Activated CD8-positive, alpha-beta T cell treated with anti-CD3 and anti-CD28 coated beads, Interleukin-2, amount 10 ng/mL, durations not matched to agents 7 days and 5 days (primary cell): ENCODE data around the gene CD300LB. TPM values are rescaled to one million over a fixed set of nuclear protein-coding genes. Genes with fewer than 3 reads are reported as not detected.
"Not testable (repeated sequence)": the region's sequence is repeated elsewhere in the genome, so short reads cannot be mapped to it uniquely, and the experiment has no call there.

ENCODE experiments used
- ATAC-seq: fragments of 150-1000 bp; cut with Tn5 transposase; one replicate; pipeline ENCODE4 v1.10.0; 2021; ENCODE audit warnings: moderate library complexity
- CTCF ChIA-PET: fragments of 350-600 bp; sonication (Branson Sonifier 250); formaldehyde crosslinking; loops from one replicate; lab custom pipeline; 2021; ENCODE audit warnings: antibody characterized with exemption; lab: Charles Lee
- POLR2A ChIA-PET: fragments of 350-600 bp; sonication (Branson Sonifier 250); formaldehyde crosslinking; loops from one replicate; lab custom pipeline; 2021; ENCODE audit warnings: antibody characterized with exemption; lab: Charles Lee
- DNase-seq: peaks from one replicate; pipeline ENCODE4 v3.0.0-alpha.2; 2020
- H3K27ac Mint-ChIP-seq: one replicate; pipeline ENCODE4 v1.8.0; 2021; ENCODE audit warnings: mild to moderate bottlenecking, mixed read lengths
- H3K27me3 Mint-ChIP-seq: one replicate; pipeline ENCODE4 v1.8.0; 2021; ENCODE audit warnings: low read depth, mixed read lengths
- H3K36me3 Mint-ChIP-seq: one replicate; pipeline ENCODE4 v1.8.0; 2021; ENCODE audit warnings: low read depth, mixed read lengths
- H3K4me1 Mint-ChIP-seq: one replicate; pipeline ENCODE4 v1.8.0; 2021; ENCODE audit warnings: low read depth, mixed read lengths
- H3K4me3 Mint-ChIP-seq: one replicate; pipeline ENCODE4 v1.8.0; 2021; ENCODE audit warnings: mild to moderate bottlenecking, mixed read lengths
- H3K9me3 Mint-ChIP-seq: one replicate; pipeline ENCODE4 v1.8.0; 2022; ENCODE audit warnings: mixed read lengths; ENCODE audit not compliant: insufficient read depth
- total RNA-seq, 2 experiments: library from RNA; stranded (reverse); gene quantifications; one replicate each; pipeline ENCODE4 v1.2.3, GENCODE V29; 2021

The CD300LB gene
- total RNA-seq: not detected

- Mint-ChIP-seq H3K4me1 (peaks cover 6% of the 10 kb centered on the region), H3K36me3 (no peaks in the 10 kb centered on the region), H3K27me3 (peaks cover 26% of the 10 kb centered on the region), H3K9me3 (no peaks in the 10 kb centered on the region), H3K4me3 (no peak within 1 kb of the TSS), H3K27ac (no peak within 1 kb of the TSS)
- POLR2A ChIA-PET: no interaction called here
- no peak for ATAC-seq
- CTCF ChIA-PET: interaction anchor here (1.1 to 2.2 kb wide), 5 partner anchors 11 to 163 kb away, joined by 3 to 9 read pairs (median 4); no protein-coding TSS in a partner anchor
- DNase-seq: no peak
These were observed at the start of gene CD300LB for GRCh38 chr17:74531231-74531761. TSS of gene CD300LB (minus strand) at chr17:74531475. CDS start at chr17:74531350, 125 bp downstream.

GRCh38 chr17:74579900-74580299, 48.6 kb upstream of the CD300LB start:
- Mint-ChIP-seq H3K4me3 (no peak overlapping the region), H3K9me3 (no peaks in the 10 kb centered on the region), H3K27ac (peak overlapping the region; percentile 70), H3K4me1 (peaks cover 19% of the 10 kb centered on the region), H3K27me3 (peaks cover 13% of the 10 kb centered on the region), H3K36me3 (no peaks in the 10 kb centered on the region)
- DNase-seq (no peak), ATAC-seq (no peak)
- CTCF ChIA-PET: interaction anchor here (1.0 kb wide), 1 partner anchor 12 kb away, joined by 3 read pairs; the partner anchor contains the start of gene CD300H
- POLR2A ChIA-PET: no interaction called here

- Mint-ChIP-seq H3K27me3 (peaks cover 19% of the 10 kb centered on the region), H3K4me3 (no peak overlapping the region), H3K36me3 (no peaks in the 10 kb centered on the region), H3K4me1 (peaks cover 19% of the 10 kb centered on the region), H3K27ac (no peak overlapping the region), H3K9me3 (no peaks in the 10 kb centered on the region)
- POLR2A ChIA-PET: no interaction called here
- CTCF ChIA-PET: interaction anchor here (1.0 to 1.5 kb wide), 2 partner anchors 11 to 13 kb away, joined by 3 to 7 read pairs; partner anchors contain the start of gene CD300H
- no peak for ATAC-seq
- no peak for DNase-seq
These were observed 47.7 kb upstream of the CD300LB start for GRCh38 chr17:74578979-74579378.

- H3K27ac Mint-ChIP-seq: no peak overlapping the region
- DNase-seq (no peak), ATAC-seq (no peak)
- peaks cover 35% of the 10 kb centered on the region for H3K27me3 Mint-ChIP-seq
- peaks cover 6% of the 10 kb centered on the region for H3K4me1 Mint-ChIP-seq
- H3K9me3 Mint-ChIP-seq: no peaks in the 10 kb centered on the region
- no peaks in the 10 kb centered on the region for H3K36me3 Mint-ChIP-seq
- ChIA-PET POLR2A (no interaction called here), CTCF (interaction anchor here (1.0 kb wide), 1 partner anchor 9 kb away, joined by 4 read pairs; no protein-coding TSS in a partner anchor)
- H3K4me3 Mint-ChIP-seq: no peak overlapping the region
These were observed 43.3 kb upstream of the CD300LB start for GRCh38 chr17:74574489-74575142.

GRCh38 chr17:74573635-74574034, 42.4 kb upstream of the CD300LB start:
- H3K9me3 Mint-ChIP-seq, H3K36me3 Mint-ChIP-seq, POLR2A ChIA-PET, H3K4me3 Mint-ChIP-seq, DNase-seq, H3K27ac Mint-ChIP-seq, ATAC-seq: not testable (repeated sequence)
- peaks cover 44% of the 10 kb centered on the region for H3K27me3 Mint-ChIP-seq
- CTCF ChIA-PET: interaction anchor here (1.0 kb wide), 1 partner anchor 8 kb away, joined by 4 read pairs; no protein-coding TSS in a partner anchor
- H3K4me1 Mint-ChIP-seq: peaks cover 11% of the 10 kb centered on the region

- POLR2A ChIA-PET: no interaction called here
- DNase-seq: no peak
- H3K4me1 Mint-ChIP-seq: peaks cover 15% of the 10 kb centered on the region
- CTCF ChIA-PET: no interaction called here
- peaks cover 48% of the 10 kb centered on the region for H3K27me3 Mint-ChIP-seq
- no peak overlapping the region for H3K27ac Mint-ChIP-seq
- no peaks in the 10 kb centered on the region for H3K9me3 Mint-ChIP-seq
- H3K4me3 Mint-ChIP-seq: no peak overlapping the region
- no peaks in the 10 kb centered on the region for H3K36me3 Mint-ChIP-seq
- no peak for ATAC-seq
These were observed 41.9 kb upstream of the CD300LB start for GRCh38 chr17:74573169-74573568.

GRCh38 chr17:74571621-74572270, 40.5 kb upstream of the CD300LB start:
- H3K9me3 Mint-ChIP-seq: no peaks in the 10 kb centered on the region
- DNase-seq (no peak), ATAC-seq (no peak)
- ChIA-PET CTCF (no interaction called here), POLR2A (no interaction called here)
- no peak overlapping the region for H3K4me3 Mint-ChIP-seq
- peaks cover 15% of the 10 kb centered on the region for H3K4me1 Mint-ChIP-seq
- no peak overlapping the region for H3K27ac Mint-ChIP-seq
- no peaks in the 10 kb centered on the region for H3K36me3 Mint-ChIP-seq
- H3K27me3 Mint-ChIP-seq: peaks cover 55% of the 10 kb centered on the region

GRCh38 chr17:74569020-74570003, 38.0 kb upstream of the CD300LB start:
- peaks cover 15% of the 10 kb centered on the region for H3K4me1 Mint-ChIP-seq
- no peak overlapping the region for H3K4me3 Mint-ChIP-seq
- ChIA-PET CTCF (interaction anchor here (0.9 kb wide), 1 partner anchor 201 kb away, joined by 3 read pairs; no protein-coding TSS in a partner anchor), POLR2A (no interaction called here)
- H3K36me3 Mint-ChIP-seq: no peaks in the 10 kb centered on the region
- peak; percentile 27 for ATAC-seq
- H3K9me3 Mint-ChIP-seq: no peaks in the 10 kb centered on the region
- peak; percentile 28 for DNase-seq
- no peak overlapping the region for H3K27ac Mint-ChIP-seq
- H3K27me3 Mint-ChIP-seq: peaks cover 45% of the 10 kb centered on the region

GRCh38 chr17:74568106-74568873, 37.0 kb upstream of the CD300LB start:
- DNase-seq (no peak), ATAC-seq (no peak)
- Mint-ChIP-seq H3K27me3 (peaks cover 42% of the 10 kb centered on the region), H3K36me3 (no peaks in the 10 kb centered on the region), H3K4me3 (no peak overlapping the region), H3K9me3 (no peaks in the 10 kb centered on the region), H3K27ac (no peak overlapping the region), H3K4me1 (peaks cover 15% of the 10 kb centered on the region)
- POLR2A ChIA-PET: no interaction called here
- CTCF ChIA-PET: interaction anchor here (0.8 to 2.7 kb wide), 4 partner anchors 11 to 200 kb away, joined by 3 to 16 read pairs (median 4); partner anchors contain the start of gene RAB37

GRCh38 chr17:74567397-74567796, 36.1 kb upstream of the CD300LB start, which contains the start of gene CD300H:
TSS of gene CD300H (minus strand) at chr17:74567509.
- Mint-ChIP-seq H3K9me3 (no peaks in the 10 kb centered on the region), H3K4me3 (no peak within 1 kb of the TSS), H3K4me1 (peaks cover 15% of the 10 kb centered on the region), H3K36me3 (no peaks in the 10 kb centered on the region), H3K27me3 (peaks cover 42% of the 10 kb centered on the region), H3K27ac (no peak within 1 kb of the TSS)
- ChIA-PET POLR2A (no interaction called here), CTCF (interaction anchor here (0.7 to 2.7 kb wide), 7 partner anchors 12 to 170 kb away, joined by 3 to 16 read pairs (median 3); partner anchors contain the start of genes CD300C, CD300LD and RAB37)
- DNase-seq (no peak), ATAC-seq (no peak)
